ENCODE results near the gene MMP24. TPM values are rescaled to one million over a fixed set of nuclear protein-coding genes. Genes with fewer than 3 reads are reported as not detected.

MMP24 gene
- total and polyA plus RNA-seq, 2 of the 13 experiments (the other 11 are each of a cell fraction or from before 2014, with no cell fraction given): 0.29 to 0.35 TPM

DNA sequence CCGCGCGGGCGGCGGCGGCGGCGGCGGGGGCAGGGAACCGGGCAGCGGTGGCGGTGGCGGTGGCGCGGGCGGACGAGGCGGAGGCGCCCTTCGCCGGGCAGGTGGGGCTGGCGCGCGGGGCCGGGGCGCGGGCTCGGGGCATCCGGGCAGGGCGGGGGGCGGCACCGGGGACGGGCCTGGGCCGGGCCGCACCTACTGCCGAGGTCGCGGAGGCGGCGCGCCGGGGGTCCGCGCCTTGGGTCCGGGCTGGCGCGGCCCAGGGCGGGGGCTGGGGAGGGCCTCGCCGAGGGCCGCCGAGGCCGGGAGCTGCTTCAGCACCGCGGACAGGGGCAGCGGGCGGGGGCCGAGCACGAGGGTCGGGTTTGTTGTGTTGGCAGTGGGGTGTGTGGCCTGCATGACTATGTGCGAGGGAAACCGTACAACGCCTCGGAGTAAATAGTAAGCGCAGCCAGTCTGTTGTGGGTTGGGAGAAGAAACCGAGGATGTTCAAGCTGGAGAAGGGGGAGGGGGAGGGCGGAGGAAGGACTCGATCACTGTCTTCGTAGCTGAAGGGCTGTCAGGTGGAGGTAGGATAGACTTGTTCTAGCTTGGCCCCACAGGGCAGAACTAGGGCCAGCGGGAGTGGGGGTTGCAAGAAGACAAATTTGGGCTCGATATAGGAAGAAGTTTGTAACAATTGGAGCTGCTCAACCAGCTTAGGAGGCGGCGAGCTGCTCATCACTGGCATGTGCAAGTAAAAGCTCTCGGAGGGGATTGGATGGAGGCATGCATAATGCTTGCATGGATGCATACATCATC, 593 bp downstream of the MMP24 start (continued):
- TF ChIP-seq BRF2 (CRISPR knock-in tag; IDR thresholded peaks at IDR 0.05) (peak; percentile 54; the same call in 1 of the 2 replicates), KDM1A (CRISPR knock-in tag; IDR thresholded peaks at IDR 0.05) (peak; percentile 51; the same call in 1 of the 2 replicates), HNRNPL (IDR thresholded peaks at IDR 0.05; ENCODE audit: low read depth, low read length) (no peak), JUNB (CRISPR knock-in tag; IDR thresholded peaks at IDR 0.05; ENCODE audit: borderline replicate concordance) (peak; percentile 84), DNMT3B (CRISPR knock-in tag; conservative IDR thresholded peaks at IDR 0.05) (no peak; the same call in 1 of the 2 replicates), RBAK (CRISPR knock-in tag; IDR thresholded peaks at IDR 0.05) (no peak), GTF3A (CRISPR knock-in tag; conservative IDR thresholded peaks at IDR 0.05) (no peak), REL (CRISPR knock-in tag; conservative IDR thresholded peaks at IDR 0.05) (peak; percentile 81), ZNF317 (CRISPR knock-in tag; IDR thresholded peaks at IDR 0.05) (peak; percentile 82), ZNF263 (CRISPR knock-in tag; IDR thresholded peaks at IDR 0.05) (peak; percentile 81), ZNF720 (CRISPR knock-in tag; IDR thresholded peaks at IDR 0.05) (peak; percentile 91; the same call in 1 of the 2 replicates), ZNF292 (CRISPR knock-in tag; IDR thresholded peaks at IDR 0.05; ENCODE audit: borderline replicate concordance, low read depth) (no peak), NFIB (CRISPR knock-in tag; IDR thresholded peaks at IDR 0.05; ENCODE audit: borderline replicate concordance) (no peak), SIN3A (IDR thresholded peaks at IDR 0.05; ENCODE audit: borderline replicate concordance, low read depth, low read length) (peak; percentile 98), GMEB1 (CRISPR knock-in tag; IDR thresholded peaks at IDR 0.05; ENCODE audit: borderline replicate concordance) (no peak), TSC22D2 (CRISPR knock-in tag; IDR thresholded peaks at IDR 0.05; ENCODE audit: borderline replicate concordance) (peak; percentile 99), GZF1 (CRISPR knock-in tag; IDR thresholded peaks at IDR 0.05) (peak; percentile 71; the same call in 1 of the 2 replicates), ZNF251 (CRISPR knock-in tag; IDR thresholded peaks at IDR 0.05) (0 out of 2 replicates have a peak, but pooled peaks have one; percentile 71), ZNF773 (CRISPR knock-in tag; IDR thresholded peaks at IDR 0.05; ENCODE audit: borderline replicate concordance) (peak; percentile 99)
- TF ChIP-seq, protein P1, sequence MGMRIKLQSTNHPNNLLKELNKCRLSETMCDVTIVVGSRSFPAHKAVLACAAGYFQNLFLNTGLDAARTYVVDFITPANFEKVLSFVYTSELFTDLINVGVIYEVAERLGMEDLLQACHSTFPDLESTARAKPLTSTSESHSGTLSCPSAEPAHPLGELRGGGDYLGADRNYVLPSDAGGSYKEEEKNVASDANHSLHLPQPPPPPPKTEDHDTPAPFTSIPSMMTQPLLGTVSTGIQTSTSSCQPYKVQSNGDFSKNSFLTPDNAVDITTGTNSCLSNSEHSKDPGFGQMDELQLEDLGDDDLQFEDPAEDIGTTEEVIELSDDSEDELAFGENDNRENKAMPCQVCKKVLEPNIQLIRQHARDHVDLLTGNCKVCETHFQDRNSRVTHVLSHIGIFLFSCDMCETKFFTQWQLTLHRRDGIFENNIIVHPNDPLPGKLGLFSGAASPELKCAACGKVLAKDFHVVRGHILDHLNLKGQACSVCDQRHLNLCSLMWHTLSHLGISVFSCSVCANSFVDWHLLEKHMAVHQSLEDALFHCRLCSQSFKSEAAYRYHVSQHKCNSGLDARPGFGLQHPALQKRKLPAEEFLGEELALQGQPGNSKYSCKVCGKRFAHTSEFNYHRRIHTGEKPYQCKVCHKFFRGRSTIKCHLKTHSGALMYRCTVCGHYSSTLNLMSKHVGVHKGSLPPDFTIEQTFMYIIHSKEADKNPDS (CRISPR knock-in tag; IDR thresholded peaks at IDR 0.05): no peak; the same call in 1 of the 2 replicates
- TF ChIP-seq, protein P2, sequence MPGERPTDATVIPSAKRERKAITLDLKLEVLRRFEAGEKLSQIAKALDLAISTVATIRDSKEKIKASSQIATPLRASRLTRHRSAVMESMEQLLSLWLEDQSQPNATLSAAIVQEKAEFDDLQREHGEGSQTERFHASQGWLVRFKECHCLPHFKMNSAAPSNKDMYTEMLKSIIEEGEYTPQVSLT (CRISPR knock-in tag; IDR thresholded peaks at IDR 0.05; ENCODE audit: borderline replicate concordance, low read depth): no peak
- TF ChIP-seq, protein P3, sequence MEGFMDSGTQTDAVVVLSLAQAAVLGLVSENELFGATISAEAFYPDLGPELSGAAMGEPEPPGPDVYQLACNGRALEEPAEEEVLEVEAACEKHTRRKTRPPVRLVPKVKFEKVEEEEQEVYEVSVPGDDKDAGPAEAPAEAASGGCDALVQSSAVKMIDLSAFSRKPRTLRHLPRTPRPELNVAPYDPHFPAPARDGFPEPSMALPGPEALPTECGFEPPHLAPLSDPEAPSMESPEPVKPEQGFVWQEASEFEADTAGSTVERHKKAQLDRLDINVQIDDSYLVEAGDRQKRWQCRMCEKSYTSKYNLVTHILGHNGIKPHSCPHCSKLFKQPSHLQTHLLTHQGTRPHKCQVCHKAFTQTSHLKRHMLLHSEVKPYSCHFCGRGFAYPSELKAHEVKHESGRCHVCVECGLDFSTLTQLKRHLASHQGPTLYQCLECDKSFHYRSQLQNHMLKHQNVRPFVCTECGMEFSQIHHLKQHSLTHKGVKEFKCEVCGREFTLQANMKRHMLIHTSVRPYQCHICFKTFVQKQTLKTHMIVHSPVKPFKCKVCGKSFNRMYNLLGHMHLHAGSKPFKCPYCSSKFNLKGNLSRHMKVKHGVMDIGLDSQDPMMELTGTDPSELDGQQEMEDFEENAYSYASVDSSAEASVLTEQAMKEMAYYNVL (CRISPR knock-in tag; IDR thresholded peaks at IDR 0.05; ENCODE audit: borderline replicate concordance): peak; percentile 51; the same call in 1 of the 2 replicates

Data from HepG2 (cell line).